ENCODE results near the gene LRP1-AS. TPM values are rescaled to one million over a fixed set of nuclear protein-coding genes. Genes with fewer than 3 reads are reported as not detected.

Gene LRP1-AS
- total and polyA plus RNA-seq, 8 donors = not detected

DNA sequence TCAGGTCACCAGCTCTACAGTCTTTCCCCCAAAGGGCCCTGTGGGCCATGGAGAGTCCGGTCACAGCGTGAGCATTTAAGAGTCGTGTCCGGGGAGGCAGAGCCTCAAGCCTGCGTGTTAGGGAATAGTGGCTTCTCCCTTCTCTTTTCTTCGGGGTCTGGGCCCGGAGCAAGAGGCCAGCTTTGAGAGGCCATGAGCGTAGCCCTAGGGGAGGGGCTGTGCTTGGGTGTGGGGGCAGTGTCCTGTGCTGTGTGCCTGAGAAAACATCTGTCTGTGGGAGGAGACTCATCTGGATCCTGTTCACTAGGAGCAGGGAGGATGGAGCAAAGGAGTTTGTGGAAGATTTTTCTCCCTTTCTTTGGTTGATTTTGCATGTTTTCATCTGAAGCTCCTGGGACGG lies 5.3 kb downstream of the LRP1-AS start:
- intact Hi-C loops (cut with DNase I) = no loop called here
- no peaks in the 10 kb centered on the region for H3K9me3 ChIP-seq
- H3K27me3 ChIP-seq = no peaks in the 10 kb centered on the region
- TF ChIP-seq, protein P1, sequence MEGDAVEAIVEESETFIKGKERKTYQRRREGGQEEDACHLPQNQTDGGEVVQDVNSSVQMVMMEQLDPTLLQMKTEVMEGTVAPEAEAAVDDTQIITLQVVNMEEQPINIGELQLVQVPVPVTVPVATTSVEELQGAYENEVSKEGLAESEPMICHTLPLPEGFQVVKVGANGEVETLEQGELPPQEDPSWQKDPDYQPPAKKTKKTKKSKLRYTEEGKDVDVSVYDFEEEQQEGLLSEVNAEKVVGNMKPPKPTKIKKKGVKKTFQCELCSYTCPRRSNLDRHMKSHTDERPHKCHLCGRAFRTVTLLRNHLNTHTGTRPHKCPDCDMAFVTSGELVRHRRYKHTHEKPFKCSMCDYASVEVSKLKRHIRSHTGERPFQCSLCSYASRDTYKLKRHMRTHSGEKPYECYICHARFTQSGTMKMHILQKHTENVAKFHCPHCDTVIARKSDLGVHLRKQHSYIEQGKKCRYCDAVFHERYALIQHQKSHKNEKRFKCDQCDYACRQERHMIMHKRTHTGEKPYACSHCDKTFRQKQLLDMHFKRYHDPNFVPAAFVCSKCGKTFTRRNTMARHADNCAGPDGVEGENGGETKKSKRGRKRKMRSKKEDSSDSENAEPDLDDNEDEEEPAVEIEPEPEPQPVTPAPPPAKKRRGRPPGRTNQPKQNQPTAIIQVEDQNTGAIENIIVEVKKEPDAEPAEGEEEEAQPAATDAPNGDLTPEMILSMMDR (IDR thresholded peaks at IDR 0.05) = no peak
- DNase-seq (no peak), ATAC-seq (peak in 1 of 4 donors; percentile 18), FAIRE-seq (no peak)
- no peak overlapping the region for H3K27ac ChIP-seq
- WGBS, 2 donors = 81 to 88% methylated on average over 9 of the region's 9 CpGs
- H3K36me3 ChIP-seq = peaks cover 0 to 15% (median 0%) of the 10 kb centered on the region in 3 donors
- no peaks in the 10 kb centered on the region for H3K4me1 ChIP-seq
- no peak overlapping the region for H3K4me3 ChIP-seq

- 70 to 82% methylated on average over 8 of the region's 8 CpGs for WGBS, 2 donors
- ATAC-seq (no peak), FAIRE-seq (no peak), DNase-seq (no peak)
- no peaks in the 10 kb centered on the region for H3K27me3 ChIP-seq
- no peak overlapping the region for H3K27ac ChIP-seq
- TF ChIP-seq, protein P1 (IDR thresholded peaks at IDR 0.05) = no peak
- H3K9me3 ChIP-seq = no peaks in the 10 kb centered on the region
- H3K36me3 ChIP-seq = peaks cover 0 to 15% (median 0%) of the 10 kb centered on the region in 3 donors
- H3K4me1 ChIP-seq = no peaks in the 10 kb centered on the region
- H3K4me3 ChIP-seq = no peak overlapping the region
- intact Hi-C loops (cut with DNase I) = no loop called here
Measured at GRCh38 chr12:57141249-57141648, 6.2 kb downstream of the LRP1-AS start.

DNA sequence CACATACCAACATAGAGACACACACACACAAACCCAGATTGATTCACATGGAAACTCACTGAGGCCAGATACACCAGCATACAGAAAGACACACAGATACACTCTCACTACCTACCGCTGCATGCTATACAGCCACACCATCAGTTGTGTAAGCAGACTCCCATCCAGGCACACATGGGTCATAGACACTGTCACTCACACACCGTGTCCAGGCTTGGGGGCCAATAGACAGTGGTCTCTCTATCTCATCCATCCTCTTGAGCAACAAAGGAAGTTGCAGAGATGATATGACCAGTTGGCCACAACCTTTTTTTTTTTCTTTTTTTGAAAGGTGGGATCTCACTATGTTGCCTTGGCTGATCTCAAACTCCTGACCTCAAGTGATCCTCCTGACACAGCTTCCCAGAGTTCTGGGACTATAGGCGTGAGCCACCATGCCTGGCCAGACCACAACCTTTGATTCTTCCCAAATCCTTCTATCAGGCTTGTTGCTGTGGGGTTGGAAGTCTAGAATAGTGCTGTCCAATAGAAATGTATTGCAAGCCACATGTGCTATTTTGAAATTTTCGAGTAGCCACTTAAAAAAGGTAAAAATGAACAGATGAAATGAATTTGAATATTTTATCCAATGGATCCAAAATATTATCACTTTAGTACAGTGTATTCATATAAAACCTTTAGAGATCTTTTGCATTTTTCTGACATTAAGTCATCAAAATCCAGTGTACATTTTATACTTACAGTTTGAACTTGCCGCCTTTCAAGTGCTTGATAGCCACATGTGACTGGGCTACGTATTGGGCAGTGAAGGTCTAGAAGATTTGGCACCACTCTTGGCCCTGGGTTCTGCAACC lies 7.4 kb downstream of the LRP1-AS start:
- Histone ChIP-seq H3K36me3 (peaks cover 0 to 11% (median 0%) of the 10 kb centered on the region in 3 donors), H3K4me3 (no peak overlapping the region), H3K27me3 (no peaks in the 10 kb centered on the region), H3K9me3 (no peaks in the 10 kb centered on the region), H3K4me1 (no peaks in the 10 kb centered on the region), H3K27ac (no peak overlapping the region)
- no peak for DNase-seq
- TF ChIP-seq, protein P1 (IDR thresholded peaks at IDR 0.05) = no peak
- FAIRE-seq = no peak
- peak in 1 of 4 donors; percentile 8 for ATAC-seq
- WGBS, 2 donors = 79 to 83% methylated on average over 6 of the region's 6 CpGs
- intact Hi-C loops (cut with DNase I) = no loop called here

- H3K9me3 ChIP-seq = no peaks in the 10 kb centered on the region
- peak in 1 of 6 donors; percentile 40 for DNase-seq
- ATAC-seq = peak in 3 of 4 donors; percentile 65 to 68 (median 67)
- no peaks in the 10 kb centered on the region for H3K4me1 ChIP-seq
- 82 to 83% methylated on average over 13 of the region's 13 CpGs for WGBS, 2 donors
- H3K4me3 ChIP-seq = no peak overlapping the region
- no peaks in the 10 kb centered on the region for H3K27me3 ChIP-seq
- no peak for FAIRE-seq
- H3K36me3 ChIP-seq = no peaks in the 10 kb centered on the region
- TF ChIP-seq, protein P1 (IDR thresholded peaks at IDR 0.05) = no peak
- H3K27ac ChIP-seq = no peak overlapping the region
- intact Hi-C loops (cut with DNase I) = no loop called here
Measured at GRCh38 chr12:57138526-57139272, 8.7 kb downstream of the LRP1-AS start.
